GM21367 (cell line): Measurements from ENCODE around the gene USP40.

Experiments
- ATAC-seq: cut with Tn5 transposase; IDR thresholded peaks from one replicate; pipeline ENCODE4 v1.9.1; 2021; ENCODE audit not compliant: unreplicated experiment

USP40 gene

DNA sequence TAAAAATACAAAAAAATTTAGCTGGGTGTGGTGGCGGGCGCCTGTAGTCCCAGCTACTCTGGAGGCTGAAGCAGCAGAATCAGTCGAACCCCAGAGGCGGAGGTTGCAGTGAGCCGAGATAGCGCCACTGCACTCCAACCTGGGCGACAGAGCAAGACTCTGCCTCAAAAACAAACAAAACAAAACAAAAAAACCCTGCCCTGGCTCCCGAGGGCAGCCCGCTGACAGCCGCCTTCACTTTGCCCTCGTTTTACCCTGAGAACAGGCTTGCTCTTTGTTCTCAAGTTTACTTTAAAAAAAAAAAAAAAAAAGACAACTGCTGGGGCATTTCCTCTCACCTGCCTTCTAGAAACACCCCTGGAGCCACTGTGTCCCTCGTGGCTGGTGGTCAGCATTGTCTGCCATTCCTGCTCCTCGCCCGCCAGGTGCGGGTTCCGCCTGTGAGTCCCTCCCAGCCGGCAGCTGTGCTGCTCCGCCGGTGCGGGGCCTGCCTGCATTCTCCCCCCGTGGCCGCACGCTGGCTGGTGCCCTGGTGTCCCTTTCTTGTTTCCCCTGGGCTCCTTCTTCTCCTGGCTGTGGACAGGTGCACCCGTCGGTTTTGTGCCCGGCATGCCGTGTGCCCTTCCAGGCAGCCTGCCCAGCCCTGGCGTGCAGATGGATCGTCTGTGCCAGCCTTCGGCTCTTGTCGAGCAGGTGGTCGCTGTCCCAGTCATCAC, 105.7 kb downstream of the USP40 start:
- ATAC-seq = no peak

DNA sequence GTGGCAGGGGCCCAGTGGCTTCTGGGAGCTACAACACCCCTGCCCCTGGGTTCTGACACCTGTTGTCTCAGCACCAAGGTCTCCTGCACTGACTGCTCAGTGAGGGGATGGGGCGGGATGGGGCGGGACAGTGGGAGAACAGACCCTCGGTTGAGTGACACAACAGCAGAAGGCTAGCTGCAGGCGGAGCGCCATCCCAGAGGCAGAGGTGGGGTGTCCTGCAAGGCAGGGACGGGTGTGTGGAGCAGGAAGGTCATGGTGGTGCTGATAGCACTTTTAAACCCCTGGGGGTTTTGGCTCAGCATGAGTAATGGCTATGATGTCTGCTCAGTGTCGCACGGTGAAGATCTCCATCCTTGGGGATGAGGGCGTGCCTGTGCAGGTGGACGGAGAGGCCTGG, 107.2 kb downstream of the USP40 start:
- ATAC-seq = no peak

DNA sequence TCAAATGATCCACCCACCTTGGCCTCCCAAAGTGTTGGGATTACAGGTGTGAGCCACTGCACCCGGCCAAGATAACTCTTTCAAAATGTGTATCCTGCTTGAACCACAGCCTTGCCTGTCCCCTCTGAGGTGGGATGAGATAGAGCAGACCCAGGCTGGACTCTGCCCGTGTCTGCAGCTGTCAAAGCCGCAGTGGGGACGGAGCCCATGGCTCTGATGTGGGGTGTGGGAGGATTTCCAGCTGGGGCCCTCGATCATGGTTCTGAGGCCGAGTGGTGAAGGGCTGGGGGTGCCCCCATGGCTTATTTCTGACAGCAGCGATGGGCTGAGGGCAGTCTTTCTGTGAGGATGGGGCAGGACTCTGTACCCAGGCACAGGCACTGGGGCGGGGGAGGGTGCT, 107.8 kb downstream of the USP40 start:
- ATAC-seq = no peak

DNA sequence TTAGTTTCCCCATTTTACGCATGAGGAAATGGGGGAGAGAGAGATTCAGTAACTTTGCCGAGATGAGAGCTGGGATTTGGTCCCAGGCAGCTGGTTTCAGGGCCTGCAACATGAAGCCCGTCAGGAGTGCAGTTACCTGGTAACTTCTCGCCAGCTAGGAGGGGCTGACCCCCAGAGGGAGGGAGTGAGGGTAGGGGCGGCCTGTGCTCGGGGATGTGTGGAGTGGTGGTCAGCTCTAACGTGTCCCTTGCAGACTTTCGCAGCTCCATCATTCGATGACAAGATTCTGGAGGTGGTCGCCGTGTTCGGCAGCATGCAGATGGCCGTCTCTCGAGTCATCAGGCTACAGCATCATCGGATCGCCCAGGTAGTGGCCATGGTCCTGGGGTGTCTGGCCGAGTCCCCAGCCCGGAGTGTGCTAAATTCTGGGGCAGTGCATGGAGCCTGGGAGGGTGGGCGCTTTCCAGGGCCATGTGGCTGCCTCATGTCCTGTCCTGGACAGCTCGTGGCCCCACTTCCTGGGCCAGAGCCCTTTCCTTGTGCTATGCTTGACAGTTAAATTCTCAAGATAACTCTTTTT, 108.5 kb downstream of the USP40 start:
- ATAC-seq = no peak

DNA sequence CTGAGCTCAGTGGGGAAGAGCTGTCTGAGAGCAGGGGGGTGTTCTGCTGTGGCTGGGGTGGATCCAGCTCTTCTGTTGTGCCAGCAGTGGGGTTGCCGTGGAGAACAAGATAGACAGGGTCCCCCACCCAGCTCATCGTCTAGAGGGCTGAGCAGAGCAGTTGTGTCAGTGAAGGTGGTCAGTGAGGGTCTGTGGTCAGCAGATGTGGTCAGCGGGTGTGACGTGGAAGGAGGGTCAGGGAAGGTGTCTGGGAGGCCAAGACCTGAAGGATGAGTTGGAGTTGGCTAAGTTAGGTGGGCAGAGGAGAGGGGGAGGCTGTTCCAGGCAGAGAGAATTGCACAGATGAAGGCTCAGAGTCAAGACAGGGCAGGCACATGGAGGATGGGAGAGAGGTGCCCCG, 109.2 kb downstream of the USP40 start:
- no peak for ATAC-seq

DNA sequence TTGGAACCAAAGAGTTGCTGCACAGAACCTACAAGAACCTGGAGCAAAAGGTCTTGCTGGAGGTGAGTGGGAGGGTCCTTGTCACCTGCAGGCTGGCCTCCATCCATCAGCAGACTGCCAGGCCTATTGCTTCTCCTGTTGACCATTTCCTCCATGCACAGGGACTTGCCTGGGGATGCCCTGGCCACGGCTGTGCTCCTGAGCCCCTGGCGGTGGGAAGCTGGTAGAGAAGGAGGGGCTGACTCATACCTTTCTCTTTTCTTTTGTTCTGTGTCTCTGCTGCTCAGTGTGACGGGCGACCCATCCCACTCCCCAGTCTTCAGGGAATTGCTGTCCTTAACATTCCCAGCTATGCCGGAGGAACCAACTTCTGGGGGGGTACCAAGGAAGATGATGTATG, 109.6 kb downstream of the USP40 start:
- ATAC-seq = no peak

DNA sequence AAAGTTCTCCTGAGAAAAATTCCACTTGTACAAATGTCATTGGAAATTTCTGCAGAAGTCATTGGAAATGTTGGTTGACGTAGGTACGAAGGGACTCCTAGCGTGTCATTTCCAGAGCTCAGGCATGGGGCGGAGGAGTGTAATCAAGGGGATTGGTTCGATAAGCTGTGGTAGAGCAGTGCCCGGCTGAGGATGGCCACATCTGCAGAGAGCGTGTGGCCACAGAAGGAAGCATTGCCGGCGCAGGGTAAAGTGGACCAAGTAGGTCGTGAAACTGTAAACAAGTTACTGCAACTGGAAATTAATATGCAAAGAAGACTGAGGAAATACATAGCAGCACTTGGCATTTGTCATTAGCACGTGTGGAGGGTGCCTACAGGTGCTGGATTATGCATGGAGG, 110.5 kb downstream of the USP40 start:
- ATAC-seq = no peak

DNA sequence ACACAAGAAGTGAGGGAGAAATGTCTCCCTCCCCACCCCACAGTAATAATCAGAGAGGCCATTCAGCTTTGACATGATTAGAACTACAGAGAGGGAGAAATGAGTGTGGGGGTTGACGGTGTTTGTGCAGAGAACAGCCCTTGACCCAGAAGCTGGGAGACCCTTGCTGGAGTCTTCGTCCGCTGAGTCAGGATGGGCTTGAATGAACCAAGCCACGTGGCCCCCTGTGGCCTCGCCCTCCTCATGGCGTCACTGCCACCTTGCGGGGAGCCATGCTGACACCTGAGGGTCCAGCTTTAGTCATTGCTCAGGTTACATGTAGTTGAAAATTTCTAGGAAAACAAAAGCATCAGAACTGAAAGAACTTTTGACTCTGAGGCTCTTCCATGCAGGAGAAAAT, 111.1 kb downstream of the USP40 start:
- ATAC-seq = no peak

DNA sequence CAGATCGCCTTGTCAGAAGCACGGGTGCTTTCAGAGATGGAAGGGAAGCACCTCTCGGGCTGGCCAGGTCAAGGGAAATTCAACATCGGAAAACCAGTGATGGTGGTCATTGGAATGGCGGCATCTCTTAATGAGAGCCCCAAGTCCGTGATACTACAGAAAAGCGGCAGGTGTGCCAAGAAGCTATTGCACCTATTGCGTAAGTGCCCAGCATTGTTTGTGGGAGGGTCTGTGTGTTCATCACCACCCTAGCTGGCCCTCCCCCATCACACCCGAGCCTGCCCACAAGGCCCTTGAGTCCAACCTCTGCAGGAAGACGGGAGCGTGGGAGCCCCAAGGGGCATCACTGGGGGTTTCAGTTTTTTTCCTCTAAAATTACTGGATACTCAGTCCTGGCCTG, 111.6 kb downstream of the USP40 start:
- ATAC-seq = no peak

DNA sequence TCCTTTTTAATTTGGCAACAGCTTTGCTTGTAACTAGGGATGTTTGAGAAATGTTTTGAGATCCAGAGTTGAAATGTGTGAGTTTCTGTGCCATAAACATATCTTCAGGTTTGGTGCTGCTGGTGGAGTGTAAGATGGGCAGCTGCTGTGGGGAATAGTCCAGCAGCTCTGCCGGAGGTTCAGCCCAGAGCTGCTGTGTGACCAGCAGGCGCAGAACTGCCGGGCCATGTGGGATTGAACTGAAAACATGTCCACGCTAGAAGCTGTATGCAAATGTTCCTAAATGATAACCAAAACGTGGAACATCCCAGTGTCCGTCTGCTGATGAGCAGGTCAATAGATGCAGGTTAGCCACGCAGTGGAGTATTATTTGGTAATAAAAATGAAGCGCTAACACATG, 112.7 kb downstream of the USP40 start:
- no peak for ATAC-seq

DNA sequence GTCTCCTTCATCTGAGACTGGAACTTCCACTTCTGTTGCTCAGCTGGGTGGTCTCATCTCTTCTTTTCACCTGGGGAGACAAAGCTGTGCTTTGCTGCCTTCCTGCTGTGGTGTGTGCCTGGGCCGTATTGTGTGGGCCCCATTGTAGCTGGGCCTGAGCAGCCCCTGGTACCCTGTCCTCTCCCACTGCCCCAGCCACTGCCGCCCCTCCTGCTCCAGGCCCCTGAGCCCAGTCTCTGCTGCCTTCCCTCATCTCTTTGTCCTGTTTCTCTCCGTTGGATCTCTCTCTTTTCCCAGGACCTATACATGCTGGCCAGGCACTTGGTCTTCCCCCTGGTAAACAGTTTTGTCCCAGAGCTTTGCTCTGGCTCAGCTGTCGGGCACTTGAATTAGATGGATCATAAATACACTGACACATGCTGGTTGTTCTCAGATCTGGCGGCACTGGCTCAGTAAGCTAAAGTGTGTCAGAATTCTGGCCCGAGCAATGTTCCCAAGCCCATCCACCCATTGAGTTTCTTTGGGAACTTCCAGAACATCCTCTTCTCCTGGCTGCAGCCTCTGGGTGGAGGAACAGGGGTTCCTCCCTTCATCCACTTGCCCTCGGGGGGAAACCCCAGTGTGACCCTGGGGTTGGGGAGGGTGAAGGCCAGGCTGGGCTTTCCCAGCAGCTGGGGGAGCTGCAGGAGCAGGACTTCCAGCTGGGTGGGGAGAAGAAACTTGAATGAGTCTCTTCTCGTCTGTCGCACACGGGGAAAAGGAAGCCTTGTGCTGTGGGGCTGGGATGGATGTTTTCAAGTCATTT, 113.3 kb downstream of the USP40 start:
- ATAC-seq = no peak

DNA sequence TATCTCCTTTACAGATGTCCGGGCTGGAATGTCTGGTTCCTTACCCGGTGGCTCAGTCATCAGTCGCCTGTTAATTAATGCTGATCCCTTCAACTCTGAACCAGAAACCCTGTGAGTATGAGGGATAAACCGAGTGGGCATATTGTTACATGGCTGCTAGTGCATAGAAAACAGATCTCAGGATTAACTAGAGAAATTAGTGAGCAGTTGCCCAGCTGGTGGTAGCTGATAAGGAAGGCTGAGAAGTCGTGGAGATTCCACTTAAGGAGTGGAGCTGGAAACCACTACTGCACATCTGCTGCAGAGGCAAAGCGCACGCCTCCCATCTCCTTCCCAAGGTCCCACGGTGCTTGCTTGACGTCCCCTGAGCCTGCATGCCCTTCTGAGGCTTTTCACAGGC, 114.6 kb downstream of the USP40 start:
- ATAC-seq = no peak

DNA sequence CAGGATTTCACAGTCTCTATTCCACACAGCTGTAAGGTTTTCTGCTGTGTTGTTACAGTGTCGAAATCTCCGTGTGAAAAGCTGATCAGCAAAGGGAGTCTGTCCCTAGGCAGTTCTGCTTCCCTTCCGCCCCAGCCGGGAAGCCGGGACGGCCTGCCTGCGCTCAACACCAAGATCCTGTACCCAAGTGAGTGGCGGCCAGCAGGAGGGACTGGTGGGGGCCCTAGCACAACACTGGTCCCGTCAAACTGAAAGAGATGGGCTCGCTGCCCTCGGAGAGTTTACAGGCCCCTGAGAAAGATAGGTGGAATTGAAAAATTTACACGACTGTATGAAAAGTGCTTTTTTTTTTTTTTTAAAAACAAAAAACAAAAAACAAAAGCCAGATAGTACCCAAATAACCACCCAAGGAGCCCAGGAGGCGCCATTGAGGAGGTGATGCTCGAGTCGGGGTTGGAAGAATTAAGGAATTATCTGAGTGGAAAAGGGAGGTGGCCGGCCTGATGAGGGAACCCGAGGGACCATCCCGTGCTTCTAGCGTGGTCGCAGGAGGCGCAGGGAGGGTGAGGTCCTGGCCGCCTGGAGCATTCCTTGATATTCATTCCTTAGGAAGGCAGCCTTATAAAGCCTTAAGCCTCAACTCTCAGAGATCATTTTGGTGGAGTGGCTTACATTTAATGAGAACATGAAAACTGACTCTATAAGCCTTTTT, 115.6 kb downstream of the USP40 start:
- no peak for ATAC-seq

DNA sequence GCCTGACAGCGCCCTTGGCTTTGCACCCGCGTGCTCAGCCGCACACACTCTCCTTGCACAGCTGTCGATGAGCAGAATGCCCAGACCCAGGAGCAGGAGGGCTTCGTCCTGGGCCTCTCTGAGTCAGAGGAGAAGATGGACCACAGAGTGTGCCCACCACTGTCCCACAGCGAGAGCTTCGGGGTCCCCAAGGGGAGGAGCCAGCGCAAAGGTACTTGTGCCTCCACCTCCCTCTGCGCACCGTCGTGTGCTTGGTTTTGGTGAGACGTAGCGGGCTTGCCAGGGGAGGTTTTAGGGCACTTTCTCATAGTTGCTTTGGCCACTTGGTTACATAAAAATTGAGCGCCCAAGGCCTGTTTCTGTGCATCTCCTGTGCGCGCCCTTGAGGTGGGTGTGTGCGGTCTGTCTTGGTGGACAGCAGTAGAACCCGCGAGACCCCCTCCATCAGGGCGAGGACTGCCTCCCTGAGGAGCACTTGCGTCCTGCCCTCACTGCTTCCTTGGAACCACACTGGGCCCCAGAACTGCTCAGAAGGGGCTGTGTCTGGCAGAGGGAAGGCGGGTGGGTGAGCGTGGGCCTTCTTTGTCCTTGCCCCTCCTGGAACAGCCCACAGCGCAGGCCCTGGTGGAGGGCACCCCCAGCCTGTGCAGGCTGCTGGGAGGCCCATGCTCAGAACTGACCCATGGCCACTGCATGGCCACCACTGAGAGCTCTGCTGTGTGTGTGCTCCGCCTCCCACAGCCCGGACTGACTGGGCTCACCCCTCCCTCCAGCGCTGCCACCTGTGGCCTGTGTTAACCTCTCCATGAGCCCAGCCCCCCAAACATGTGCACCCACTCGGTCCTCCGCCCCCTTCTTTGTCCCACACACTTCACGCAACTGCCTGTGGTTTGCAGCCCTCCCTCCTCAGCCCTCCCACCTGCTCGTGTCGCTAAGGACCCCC, 116.4 kb downstream of the USP40 start:
- ATAC-seq = no peak

DNA sequence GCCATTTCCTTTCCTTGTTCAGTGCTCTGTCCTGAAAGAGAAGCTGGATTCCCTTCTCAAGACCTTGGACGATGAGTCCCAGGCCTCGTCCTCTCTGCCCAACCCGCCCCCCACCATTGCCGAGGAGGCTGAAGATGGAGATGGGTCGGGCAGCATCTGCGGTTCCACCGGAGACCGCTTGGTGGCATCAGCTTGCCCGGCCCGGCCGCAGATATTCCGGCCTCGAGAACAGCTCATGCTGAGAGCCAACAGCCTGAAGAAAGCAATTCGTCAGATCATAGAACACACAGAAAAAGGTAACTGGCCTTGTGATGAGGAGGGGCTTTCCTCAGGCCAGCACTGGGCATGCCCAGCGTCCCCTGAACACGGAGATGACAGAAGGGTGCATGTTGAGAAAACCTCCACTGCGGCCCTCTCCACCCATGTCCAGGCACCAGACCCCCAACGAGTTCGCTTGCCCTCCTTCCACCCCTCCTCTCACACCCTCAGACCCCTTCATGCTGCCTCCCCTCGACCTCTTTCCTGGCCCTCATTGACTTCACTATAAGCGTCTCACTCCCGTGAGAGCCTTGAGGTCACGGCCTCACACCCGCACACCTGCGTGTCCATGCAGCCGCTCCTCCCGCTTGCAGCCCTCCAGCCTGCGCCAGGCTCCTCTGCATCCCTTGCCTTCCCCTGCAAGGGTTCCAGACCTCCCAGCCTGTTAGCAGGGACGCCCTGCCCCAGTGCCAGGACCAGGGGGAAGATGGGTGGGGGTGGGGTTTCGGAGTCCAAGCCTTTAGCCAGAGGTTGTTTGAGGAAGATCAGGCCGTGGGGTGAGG, 117.3 kb downstream of the USP40 start:
- ATAC-seq = no peak

DNA sequence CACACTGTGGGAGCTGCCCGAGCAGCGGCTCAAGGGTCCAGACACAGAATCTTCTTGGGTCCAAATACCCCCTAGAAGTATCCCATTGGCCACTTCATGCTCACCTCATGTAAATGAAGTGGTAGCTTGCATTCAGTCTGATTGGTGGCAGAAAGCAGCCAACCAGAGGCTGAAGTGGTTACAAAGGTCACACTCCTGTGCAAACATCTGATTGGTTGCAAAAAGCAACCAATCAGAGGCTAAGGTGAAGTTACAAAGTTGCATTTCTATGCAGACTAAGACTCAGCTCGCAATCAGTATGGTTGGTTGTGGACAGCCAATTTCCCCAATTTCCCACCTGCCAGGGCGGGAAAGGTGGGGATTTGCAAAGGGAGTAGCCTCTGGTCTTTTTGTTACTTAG, 118.0 kb downstream of the USP40 start:
- ATAC-seq = no peak

DNA sequence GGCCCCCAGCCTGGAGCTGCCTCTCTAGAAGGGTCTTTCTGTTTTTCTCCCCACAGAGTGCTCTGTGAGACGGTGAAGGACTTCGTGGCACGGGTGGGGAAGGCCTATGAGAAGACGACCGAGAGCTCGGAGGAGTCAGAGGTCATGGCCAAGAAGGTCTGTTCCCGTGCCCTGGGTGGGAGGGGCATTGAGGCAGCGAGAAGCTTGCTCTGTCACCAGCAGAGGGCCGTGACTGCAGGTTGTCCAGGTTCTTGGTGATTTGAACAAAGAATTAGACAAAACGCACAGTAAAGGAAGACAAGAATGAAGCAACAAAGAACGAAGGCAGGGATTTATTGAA, 118.4 kb downstream of the USP40 start:
- no peak for ATAC-seq

DNA sequence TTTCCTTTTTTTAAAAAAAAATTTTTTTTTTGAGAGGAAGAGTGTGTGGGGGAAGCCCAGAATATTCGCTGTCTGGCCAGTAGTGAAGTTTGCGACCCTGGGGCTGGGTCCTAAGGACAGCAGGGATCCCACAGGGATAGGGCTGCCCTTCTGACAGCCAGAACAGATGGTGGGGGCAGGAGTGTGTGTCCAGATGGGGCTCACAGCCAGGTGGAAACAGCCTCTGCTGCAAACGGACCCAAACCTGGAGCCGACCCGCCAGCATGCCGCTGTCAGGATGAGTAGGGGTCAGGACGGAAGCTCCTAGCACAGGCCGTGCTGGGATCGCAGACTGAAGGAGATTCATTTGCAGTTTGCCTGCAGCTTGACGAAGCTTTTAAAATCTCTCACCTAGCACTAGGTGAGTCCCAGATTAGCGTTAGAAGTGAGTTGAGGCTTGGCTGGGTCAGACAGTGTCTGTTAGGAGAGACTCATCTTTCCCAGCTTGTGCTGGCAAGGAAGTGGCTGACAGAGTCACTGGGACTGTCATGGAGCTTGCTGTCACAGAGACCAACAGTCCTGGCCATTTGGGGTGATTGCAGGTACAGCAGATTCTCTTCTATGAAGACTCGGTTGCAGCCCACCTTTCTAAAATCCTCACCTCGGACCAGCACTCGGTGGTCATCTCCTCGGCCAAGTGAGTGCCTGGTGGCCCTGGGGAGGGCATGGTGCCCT, 118.9 kb downstream of the USP40 start:
- ATAC-seq = no peak

DNA sequence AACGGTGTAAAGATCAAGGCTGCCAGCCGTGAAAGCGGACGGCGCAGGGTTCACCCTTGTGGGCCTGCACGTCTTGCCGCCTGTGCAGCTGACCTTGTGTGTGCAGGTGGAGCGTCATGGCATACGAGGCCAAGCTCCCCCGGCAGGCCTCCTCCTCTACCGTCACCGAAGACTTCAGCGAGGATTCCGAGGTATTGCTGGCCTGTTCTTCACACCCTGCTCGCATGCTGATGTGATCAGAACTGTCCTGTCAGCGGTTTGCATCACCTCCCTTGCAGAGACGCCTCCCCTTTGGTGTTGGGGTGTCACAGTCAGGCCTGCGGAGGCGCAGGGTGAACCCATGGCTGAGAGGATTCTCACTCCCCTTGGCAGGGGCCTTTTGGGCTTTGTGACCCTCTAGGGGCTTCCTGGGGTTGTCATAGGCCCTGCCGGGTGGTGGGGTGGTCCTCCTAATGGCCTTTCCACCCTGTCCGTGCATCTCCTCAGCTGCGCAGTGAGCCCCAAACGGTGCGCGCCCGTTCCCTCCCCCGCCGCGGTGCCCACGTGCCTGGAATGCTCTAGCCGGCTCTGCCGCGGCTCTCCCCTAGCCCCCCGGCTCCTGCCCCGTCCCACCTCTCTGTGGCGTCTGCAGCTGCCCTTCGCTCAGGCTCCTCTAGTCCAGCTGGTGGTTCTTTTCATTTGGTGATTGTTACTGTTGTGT, 119.8 kb downstream of the USP40 start:
- ATAC-seq = no peak
